Hematopoietic multipotent progenitor cell treated with erythropoietin and hydrocortisone succinate and interleukin-3 and kit ligand, for 6 days (in vitro differentiated cells): ENCODE data around the gene TFE3.

Experiments
- DNase-seq: peaks from one replicate; pipeline ENCODE4 v3.0.0-alpha.2; 2015

Gene TFE3

GRCh38 chrX:49060914-49061313 lies 17.8 kb upstream of the TFE3 start:
- DNase-seq, result no peak

DNA sequence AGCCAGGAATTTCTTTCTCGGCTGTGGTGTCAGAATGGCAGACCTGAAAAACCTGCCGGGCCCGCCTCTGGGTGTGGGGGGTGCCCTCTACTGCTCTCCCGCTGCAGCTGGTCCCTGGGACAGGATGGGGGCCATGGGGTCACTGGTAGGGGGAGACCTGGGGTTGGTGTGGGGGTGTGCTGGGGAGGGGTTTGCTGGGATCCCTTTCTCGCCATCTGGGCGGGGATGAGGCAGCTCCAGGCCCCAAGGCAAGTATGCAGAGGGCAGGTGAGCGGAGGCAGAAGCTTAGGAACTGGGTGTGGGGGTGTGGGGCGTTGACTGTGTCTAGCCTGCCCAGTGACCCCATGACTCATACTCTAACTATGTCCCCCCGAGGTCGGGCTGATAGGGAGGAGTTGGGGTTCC lies 16.5 kb upstream of the TFE3 start:
- no peak for DNase-seq

- DNase-seq, result no peak
Measured at GRCh38 chrX:49059201-49059600, 16.0 kb upstream of the TFE3 start.

DNA sequence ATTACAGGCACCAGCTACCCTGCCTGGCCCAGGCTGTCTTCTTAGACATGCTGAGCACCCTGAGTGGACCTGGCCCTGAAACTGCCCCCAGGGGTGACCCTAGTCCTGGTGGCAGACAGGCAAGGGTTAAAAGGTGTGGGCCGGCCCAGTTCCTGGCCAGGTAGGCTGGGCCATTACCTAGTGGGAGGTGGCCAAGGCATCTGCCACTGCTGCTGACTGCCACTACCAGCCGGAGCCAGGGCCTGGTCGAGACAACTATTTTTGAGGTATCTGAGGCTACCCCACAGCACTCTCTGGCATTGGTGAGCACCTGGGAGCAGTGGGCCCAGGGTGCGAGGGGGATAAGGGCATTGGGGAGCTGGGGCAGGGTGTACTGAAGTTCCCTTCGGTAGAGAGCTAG lies 15.6 kb upstream of the TFE3 start, which contains the start of gene CCDC120:
TSS of gene CCDC120 (plus strand) at position 206 of the 400 bp plus-strand sequence. CDS start 3,043 bp downstream, outside the sequence.
- no peak for DNase-seq

DNA sequence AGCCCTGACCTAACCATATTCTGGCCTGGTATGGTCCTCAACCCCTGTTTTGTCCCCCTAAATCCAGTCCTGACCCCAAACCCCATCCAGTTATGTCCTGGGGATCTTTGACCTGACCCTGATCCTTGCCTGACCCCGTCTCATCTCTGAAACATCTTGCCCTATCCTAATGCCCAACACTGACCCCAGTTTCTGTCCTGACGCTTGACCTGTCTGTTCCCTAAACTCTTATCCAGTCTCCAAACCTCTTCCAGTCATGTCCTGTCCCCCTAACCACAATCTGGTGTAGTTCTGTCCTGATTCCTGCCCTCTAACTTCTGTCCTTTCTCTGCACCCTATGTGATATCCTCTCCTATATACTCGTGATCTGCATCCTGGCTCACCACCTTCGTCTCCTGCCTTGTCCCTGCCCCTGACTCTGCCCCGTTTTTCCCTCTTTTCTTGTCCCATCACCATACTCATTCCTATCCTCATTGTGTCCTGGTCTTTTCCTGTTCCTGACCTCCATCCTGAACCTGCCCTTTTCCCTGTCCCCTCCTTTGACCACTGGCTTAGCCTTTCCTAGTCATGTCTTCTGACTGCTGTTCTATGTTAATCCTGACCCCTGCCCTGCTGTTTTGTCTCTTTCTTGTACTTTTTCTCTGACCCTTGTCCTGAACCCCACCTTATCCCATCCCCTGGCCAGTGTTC lies 11.1 kb upstream of the TFE3 start:
- DNase-seq, result peak; percentile 13

GRCh38 chrX:49053223-49054072 lies 10.3 kb upstream of the TFE3 start:
- peak; percentile 76 for DNase-seq

- no peak for DNase-seq
Measured at GRCh38 chrX:49043987-49044281, 777 bp upstream of the TFE3 start.

DNA sequence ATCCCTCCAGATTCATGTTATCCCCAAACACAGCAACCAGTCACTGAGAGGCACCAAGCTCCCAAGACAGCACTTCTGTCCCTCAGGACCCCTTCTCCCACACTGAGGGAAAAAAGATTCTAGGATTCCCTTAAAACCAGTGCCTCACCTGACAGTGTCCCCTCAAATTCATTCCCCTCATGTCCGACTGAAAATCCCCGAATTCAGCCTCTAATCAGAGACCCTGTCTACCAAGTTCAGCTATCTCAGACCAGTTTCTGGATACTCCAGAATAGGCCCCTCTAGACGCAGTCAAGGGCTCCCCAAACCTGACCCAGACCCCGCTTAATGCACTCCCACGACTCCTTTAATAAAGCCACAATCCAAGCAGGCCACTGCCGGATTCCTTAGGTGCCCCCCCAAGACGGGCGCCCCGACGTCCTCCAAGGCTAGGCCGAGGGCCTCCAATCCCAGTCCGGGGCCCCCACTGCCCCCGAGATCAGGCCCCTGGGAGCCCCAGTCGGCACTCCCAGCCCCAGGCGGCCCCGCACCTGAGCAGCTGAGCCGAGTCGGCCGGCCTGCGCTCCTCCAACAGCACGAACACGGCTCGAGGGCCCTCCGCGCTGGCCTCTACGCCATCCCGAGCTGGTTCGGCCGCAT lies 457 bp downstream of the TFE3 start:
- DNase-seq, result peak; percentile 6

DNA sequence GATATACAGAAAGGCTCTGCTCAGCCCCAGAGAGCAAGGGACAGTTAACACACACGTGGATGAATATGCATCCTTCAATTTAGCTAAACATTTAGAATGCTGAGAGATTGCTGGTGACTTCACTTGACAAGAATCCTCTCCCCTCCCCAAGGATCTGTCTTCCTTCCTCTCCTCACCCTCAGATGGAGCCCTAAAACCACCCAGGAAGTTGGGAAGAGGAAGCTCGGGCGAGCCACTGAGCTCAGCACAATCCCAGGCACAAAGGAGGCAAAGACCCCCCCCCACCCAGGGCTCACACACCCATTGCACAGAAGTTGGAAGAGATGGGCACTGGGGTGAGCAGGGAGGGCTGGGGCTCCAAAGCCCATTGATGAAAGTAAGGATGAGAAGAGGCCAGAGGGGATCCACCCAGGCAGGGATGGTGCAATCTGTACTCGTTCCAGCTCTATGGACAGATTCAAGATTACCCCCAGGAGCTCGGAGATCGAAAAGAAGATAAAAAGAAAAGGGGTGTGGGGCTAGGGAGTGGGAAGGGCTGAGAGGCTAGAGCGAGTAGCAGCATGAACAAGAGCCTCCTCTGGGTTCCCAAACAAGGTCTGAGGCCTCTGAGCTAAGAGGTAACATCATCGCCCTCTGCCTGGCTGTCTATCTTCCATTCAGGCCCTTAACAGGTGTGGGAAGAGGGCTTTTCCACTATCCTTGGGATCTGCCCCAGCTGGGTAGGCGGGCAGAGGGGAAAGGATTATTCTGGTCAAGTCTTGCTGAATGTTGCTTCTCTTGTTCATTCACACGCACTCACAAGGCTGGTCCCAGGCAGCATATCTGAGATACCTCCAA lies 1.2 kb downstream of the TFE3 start:
- DNase-seq, result peak; percentile 24

GRCh38 chrX:49040376-49040955 lies 2.7 kb downstream of the TFE3 start:
- no peak for DNase-seq

DNA sequence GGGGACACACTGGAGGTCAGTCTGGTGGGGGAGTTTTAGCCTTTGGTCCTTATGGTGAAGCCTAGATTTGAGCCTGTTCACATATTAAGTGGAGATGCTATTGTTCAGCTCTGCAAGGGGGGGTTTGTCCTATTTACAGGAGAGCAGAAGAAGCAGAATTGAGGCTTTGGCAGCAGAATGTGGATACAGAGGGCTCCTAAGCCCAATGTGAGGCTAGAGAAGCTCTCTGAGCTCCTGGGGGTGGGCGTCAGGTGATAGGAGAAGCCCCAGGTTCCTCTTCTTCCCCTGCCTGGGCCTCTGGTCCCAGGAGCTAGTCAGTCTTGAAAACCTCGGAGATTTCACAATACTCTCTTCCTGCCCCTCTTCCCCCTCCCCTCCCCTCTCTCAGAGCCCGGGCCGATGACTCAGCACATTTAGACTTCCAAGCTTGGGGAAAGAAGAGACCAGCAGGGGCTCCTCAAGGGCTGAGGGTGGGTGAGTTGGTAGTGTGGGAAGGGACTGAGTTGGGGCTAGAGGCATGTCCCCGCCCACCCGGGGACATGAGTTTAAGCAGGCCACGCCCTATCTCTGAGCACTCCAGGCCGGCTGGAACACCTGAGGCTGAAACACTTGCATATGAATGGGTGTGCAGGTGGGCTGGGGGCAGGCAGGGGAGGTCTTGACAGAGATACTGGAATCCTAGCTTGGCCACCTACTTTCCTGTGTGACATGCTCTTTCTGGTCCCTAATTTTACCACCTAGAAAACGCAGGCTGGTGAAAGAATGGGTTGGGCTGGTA lies 3.4 kb downstream of the TFE3 start:
- DNase-seq, result peak; percentile 88

DNA sequence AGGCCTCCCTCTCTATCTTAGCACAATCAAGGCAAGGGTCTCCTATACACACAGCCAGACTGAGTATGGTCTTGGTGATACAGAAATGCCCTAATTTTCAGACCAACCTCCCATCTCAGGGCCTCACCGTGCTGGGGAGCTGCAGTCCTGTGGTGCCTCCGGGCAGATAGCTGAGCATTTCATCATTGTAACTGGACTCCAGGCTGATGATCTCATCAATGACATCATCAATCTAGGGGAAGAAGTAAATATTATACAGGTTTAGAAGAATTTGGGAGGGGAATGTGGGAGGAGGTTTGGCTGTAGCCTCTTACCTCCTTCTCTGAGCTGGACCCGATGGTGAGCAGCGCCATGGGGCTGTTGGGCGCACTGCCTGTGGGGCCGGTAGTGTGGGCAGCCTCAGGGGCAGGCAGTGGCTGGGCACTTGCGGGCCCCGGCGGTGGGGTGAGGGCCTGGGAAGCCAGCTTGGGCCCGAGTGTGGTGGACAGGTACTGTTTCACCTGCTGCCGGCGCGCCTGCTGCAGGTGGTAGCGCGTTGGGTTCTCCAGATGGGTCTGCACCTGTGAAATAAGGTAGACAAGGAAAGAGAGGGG lies 5.2 kb downstream of the TFE3 start:
- DNase-seq, result no peak

DNA sequence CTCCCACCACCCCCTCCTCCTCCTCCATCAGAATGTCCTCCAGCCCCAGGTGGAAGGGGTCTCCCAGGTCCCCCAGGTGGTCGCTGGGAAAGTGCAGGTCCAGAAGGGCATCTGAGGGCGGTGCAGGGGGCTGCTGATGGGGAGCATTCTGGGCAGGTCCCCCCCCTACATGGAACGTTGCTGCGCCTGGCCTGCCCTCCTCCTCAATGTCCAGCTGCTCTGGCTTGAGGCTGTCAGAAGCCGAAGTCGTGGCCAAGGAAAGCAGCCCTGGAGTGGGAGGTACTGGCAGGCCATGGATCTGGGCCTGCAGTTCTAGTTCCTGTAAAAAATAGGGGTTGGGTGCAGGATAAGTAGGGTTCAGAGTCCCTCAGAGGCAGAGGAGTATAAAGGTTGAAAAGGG lies 12.9 kb downstream of the TFE3 start:
- no peak for DNase-seq

- no peak for DNase-seq
Measured at GRCh38 chrX:49029876-49030275, 13.3 kb downstream of the TFE3 start.

GRCh38 chrX:49019599-49020249 lies 23.4 kb downstream of the TFE3 start:
- no peak for DNase-seq

GRCh38 chrX:49019050-49019449 lies 24.1 kb downstream of the TFE3 start:
- DNase-seq, result no peak

- DNase-seq, result no peak
Measured at GRCh38 chrX:49003696-49004095, 39.5 kb downstream of the TFE3 start.

- peak; percentile 93 for DNase-seq
Measured at GRCh38 chrX:49002091-49002935, 40.8 kb downstream of the TFE3 start, which contains the start of gene GRIPAP1. Gene GRIPAP1 (minus strand): TSS chrX:49002264. CDS start chrX:49002229, 35 bp downstream.

DNA sequence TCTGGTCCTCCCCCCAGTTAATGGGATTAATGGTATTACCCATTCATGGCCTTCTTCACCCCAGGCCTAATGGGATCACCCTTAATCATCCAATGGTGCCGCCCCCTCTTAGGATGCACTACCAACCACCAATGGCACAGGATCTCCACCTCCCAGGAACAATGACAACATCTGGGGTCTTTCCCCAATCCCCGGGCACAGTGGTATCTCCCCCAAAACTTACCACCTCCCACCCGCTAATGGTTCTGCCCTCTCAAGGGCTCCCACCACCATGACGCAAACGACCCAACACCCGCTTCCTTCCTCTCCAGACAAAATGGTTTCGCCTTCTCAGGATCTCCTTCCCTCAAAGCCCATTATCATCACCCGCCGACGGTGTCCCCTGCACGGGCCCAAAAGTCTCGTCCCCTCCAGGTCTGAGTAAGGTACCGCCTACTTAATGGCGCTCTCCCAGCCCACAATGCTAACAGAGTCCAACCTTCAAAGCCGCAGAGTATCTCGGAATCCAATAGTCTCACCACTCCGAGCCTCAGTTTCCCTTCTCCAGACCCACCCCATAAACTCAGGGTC lies 41.6 kb downstream of the TFE3 start:
- peak; percentile 67 for DNase-seq
